Spinal cord (tissue), 10 donors: ENCODE data around the gene PPM1F. TPM values are rescaled to one million over a fixed set of nuclear protein-coding genes. Genes with fewer than 3 reads are reported as not detected.

Experiments used
- DNase-seq, 6 donors: peaks; one replicate each; pipeline versions ENCODE4 v3.0.0 to v3.0.0-alpha.2; 2013 to 2015; ENCODE audit warnings: low spot score in 6 of 6, low read depth in 4 of 6
- H3K27ac ChIP-seq: one replicate; pipeline ENCODE4 v1.5.1; 2013; ENCODE audit warnings: low read depth, low read length, control low read depth
- H3K27me3 ChIP-seq: one replicate; pipeline ENCODE4 v1.6.1; 2013; ENCODE audit warnings: low read length; ENCODE audit not compliant: control insufficient read depth, insufficient read depth
- H3K36me3 ChIP-seq: one replicate; pipeline ENCODE4 v1.6.1; 2013; ENCODE audit warnings: low read length; ENCODE audit not compliant: control insufficient read depth, insufficient read depth
- H3K4me1 ChIP-seq: one replicate; pipeline ENCODE4 v1.6.1; 2013; ENCODE audit warnings: low read length; ENCODE audit not compliant: control insufficient read depth, insufficient read depth
- H3K4me3 ChIP-seq: one replicate; pipeline ENCODE4 v1.5.1; 2013; ENCODE audit warnings: low read depth, low read length, control low read depth
- H3K9me3 ChIP-seq: one replicate; pipeline ENCODE4 v1.6.1; 2013; ENCODE audit warnings: low read length; ENCODE audit not compliant: control insufficient read depth, insufficient read depth
- WGBS: methylation state at CpG from one replicate; pipeline ENCODE4 v1.1.5; 2013; ENCODE audit warnings: missing lambda C conversion rate; ENCODE audit not compliant: insufficient coverage; 5-methylcytosine and 5-hydroxymethylcytosine counted together
- polyA plus RNA-seq, 2 donors: library from polyadenylated mRNA; unstranded; fragments of 120-200 nt; gene quantifications; one replicate each; pipeline ENCODE4 v1.2.1, GENCODE V29; 2013; ENCODE audit not compliant: insufficient read length in 2 of 2
- total RNA-seq, 2 donors: library from RNA; depleted of rRNA in 1 of 2; stranded (reverse); fragments of 120-200 nt in 1 of 2; fragments of >200 nt in 1 of 2; gene quantifications; one replicate each; pipeline versions ENCODE4 v1.2.3 to v1.2.4, GENCODE V29; 2013 to 2014
- donor health status: healthy.

Gene PPM1F
- total and polyA plus RNA-seq, 4 donors: 22.6 to 34.9 (median 30.3) TPM

DNA sequence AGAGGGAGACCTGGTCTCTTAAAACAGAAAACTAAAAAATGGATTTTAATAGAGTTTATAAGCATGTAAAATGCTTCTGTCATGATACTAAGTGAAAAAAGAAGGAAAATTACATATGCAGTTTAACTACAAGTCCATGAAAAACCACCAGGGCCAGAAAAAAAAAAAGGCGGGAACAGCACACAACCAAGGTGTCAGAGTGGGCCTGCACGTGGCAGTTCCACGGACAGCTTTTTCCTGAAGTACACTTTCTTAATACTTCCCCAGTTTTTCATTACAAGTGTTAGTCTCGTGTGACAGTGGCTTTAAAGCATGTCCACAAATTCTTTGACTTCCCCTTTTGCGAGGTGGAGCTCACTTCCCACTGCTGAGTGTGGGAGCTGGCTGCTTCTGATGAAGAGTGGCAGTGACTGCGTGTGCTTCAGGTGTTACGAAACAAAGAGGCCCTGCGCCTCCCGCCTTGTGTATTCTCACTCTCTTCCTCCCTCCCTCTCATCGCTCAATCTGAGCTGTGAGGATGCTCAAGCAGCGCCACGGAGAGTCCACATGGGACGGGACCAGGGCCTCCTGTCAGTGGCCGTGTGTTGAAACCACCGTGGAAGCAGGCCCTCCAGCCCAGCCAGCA lies 16.4 kb downstream of the PPM1F start:
- Histone ChIP-seq H3K27ac (peak overlapping the region; percentile 99), H3K4me1 (peaks cover 71% of the 10 kb centered on the region), H3K36me3 (peaks cover 68% of the 10 kb centered on the region), H3K4me3 (no peak overlapping the region), H3K9me3 (no peaks in the 10 kb centered on the region), H3K27me3 (no peaks in the 10 kb centered on the region)
- no peak for DNase-seq
- 80% methylated on average over 8 of the region's 15 CpGs for WGBS

DNA sequence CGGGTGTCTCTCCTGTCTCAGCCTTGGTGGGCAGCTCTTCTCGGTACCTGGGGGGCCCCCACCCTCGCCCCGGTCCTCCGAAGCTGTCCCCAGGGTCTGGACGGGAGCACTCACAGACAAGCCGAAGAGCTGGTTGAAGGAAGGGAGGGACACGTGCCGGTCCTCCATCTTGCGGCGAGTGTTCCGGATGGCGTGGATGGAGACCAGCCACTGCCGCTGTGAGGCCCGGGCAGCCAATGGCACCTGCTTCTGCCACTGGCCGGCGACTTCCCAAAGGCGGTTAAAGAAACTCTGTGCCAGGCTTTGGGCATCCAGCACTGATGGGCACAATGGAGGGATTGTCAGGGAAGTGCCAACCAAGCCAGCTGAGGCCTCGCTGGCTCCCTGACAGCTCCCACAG lies 18.7 kb downstream of the PPM1F start:
- H3K36me3 ChIP-seq: peaks cover 69% of the 10 kb centered on the region

DNA sequence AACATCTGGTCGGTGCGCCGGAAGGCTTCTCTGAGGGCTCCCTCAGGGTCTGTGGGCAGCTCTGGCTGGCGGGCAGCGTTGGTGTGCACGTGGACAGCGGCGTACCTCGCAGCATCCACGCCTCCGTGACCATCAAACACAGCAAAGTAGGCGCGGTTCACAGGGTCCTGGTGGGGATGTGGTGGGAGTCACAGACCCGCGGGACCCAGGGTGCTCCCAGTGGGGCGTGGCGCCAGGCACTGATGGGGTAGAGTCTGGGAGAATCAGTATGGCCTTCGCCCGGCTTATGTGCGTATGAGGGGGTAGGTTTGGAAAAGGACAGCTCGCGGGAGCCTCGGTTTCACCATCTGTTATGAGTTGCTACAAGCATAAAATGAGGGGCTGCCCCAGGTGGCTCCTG lies 19.2 kb downstream of the PPM1F start:
- Histone ChIP-seq H3K4me1 (peaks cover 47% of the 10 kb centered on the region), H3K27me3 (no peaks in the 10 kb centered on the region), H3K36me3 (peaks cover 71% of the 10 kb centered on the region), H3K27ac (peak overlapping the region; percentile 52), H3K9me3 (no peaks in the 10 kb centered on the region), H3K4me3 (no peak overlapping the region)
- DNase-seq: no peak
- 88% methylated on average over 18 of the region's 23 CpGs for WGBS

More for the DNA sequence above, 18.7 kb downstream of the PPM1F start:
- peak overlapping the region; percentile 52 for H3K27ac ChIP-seq
- WGBS: 43% methylated on average over 19 of the region's 19 CpGs
- no peaks in the 10 kb centered on the region for H3K27me3 ChIP-seq
- H3K9me3 ChIP-seq: no peaks in the 10 kb centered on the region
- peaks cover 50% of the 10 kb centered on the region for H3K4me1 ChIP-seq
- peak in 3 of 6 donors; percentile 56 to 88 (median 78) for DNase-seq
- H3K4me3 ChIP-seq: no peak overlapping the region

DNA sequence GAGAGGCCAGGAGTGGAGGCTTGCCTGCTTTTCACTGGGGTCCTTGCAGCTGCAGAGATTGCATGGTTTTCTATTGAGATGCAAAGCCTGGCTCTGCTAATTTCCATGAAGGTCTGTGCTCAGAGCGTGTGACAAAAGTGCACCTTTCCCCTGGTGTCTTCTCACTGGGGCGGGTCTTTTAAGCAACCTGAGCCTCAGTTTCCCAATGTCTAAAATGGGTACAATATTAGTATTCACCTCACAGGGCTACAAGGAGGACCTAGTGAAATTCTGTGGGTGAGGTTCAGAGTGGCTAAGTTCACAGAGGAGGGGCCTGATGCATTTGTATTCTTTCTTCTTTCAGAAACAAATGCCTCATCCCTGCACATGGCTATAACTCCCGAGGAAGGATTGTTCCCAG lies 20.3 kb downstream of the PPM1F start:
- WGBS: 100% methylated on average over 1 of the region's 3 CpGs
- DNase-seq: no peak
- no peaks in the 10 kb centered on the region for H3K27me3 ChIP-seq
- H3K4me1 ChIP-seq: peaks cover 41% of the 10 kb centered on the region
- H3K4me3 ChIP-seq: no peak overlapping the region
- no peaks in the 10 kb centered on the region for H3K9me3 ChIP-seq
- peaks cover 77% of the 10 kb centered on the region for H3K36me3 ChIP-seq
- no peak overlapping the region for H3K27ac ChIP-seq

DNA sequence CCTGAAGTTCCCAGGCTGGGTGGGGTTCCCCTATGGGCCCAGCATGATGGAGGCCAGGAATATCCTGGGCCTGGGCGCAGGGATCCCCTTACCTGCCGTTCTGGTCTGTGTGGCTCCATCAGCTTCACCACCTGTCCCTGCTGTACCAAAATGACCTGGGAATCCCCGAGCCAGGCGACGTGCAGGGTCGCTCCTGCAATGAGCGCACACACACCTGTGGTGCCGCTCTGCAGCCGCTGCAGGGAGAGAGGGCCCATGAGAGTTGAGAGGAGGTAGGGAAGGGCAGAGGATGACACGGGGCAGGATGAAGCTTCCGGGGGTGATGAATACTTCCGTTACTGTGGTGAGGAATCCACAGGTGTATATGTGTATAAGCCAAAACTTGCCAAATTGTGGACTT lies 21.6 kb downstream of the PPM1F start:
- DNase-seq: no peak
- Histone ChIP-seq H3K9me3 (no peaks in the 10 kb centered on the region), H3K4me3 (no peak overlapping the region), H3K36me3 (peaks cover 78% of the 10 kb centered on the region), H3K27me3 (no peaks in the 10 kb centered on the region), H3K27ac (no peak overlapping the region), H3K4me1 (peaks cover 40% of the 10 kb centered on the region)
- 94% methylated on average over 9 of the region's 12 CpGs for whole genome bisulfite sequencing

DNA sequence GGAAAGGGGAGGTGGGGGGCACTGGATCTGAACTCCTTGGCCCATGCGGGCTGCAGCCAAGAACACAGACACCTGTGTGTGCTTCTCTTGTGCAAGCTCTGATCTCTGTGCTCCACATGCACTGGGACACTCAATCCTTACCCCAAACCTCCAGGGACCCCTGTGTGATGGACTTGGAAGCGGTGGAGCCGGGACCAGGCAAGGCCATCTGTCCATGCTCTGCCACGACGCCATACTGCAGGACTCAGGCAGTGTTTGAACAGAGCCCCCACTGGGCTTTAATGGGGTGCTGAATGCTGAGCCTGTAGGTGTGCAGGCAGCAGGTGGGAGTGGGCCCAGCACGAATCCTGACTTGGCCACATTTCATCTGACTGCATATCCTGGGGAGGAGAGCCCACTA lies 23.4 kb downstream of the PPM1F start:
- 83% methylated on average over 6 of the region's 6 CpGs for WGBS
- Histone ChIP-seq H3K4me3 (no peak overlapping the region), H3K27ac (no peak overlapping the region), H3K4me1 (peaks cover 44% of the 10 kb centered on the region), H3K36me3 (peaks cover 84% of the 10 kb centered on the region), H3K27me3 (no peaks in the 10 kb centered on the region), H3K9me3 (no peaks in the 10 kb centered on the region)
- DNase-seq: no peak

DNA sequence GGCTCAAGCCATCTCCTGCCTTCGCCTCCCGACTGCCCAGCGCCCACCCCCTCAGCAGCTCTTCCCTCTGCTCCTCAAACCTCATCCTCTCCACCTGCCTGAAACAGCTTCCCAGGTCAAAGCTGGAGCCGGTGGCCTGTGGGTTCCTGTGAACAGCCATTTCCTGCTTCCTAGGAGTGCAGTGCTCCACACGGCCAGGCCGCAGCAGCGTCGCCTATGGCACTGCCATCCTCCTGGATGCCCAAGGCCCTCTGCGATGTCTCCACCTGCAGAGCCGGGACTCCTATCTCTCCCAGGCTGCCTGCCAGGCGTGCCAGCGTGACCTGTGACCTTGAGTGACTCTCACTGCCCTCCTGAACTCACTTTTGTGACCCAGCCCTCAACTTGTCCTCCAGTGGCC lies 24.6 kb downstream of the PPM1F start:
- Histone ChIP-seq H3K27ac (no peak overlapping the region), H3K9me3 (no peaks in the 10 kb centered on the region), H3K36me3 (peaks cover 82% of the 10 kb centered on the region), H3K4me1 (peaks cover 33% of the 10 kb centered on the region), H3K27me3 (no peaks in the 10 kb centered on the region), H3K4me3 (no peak overlapping the region)
- DNase-seq: no peak
- 89% methylated on average over 12 of the region's 12 CpGs for WGBS

DNA sequence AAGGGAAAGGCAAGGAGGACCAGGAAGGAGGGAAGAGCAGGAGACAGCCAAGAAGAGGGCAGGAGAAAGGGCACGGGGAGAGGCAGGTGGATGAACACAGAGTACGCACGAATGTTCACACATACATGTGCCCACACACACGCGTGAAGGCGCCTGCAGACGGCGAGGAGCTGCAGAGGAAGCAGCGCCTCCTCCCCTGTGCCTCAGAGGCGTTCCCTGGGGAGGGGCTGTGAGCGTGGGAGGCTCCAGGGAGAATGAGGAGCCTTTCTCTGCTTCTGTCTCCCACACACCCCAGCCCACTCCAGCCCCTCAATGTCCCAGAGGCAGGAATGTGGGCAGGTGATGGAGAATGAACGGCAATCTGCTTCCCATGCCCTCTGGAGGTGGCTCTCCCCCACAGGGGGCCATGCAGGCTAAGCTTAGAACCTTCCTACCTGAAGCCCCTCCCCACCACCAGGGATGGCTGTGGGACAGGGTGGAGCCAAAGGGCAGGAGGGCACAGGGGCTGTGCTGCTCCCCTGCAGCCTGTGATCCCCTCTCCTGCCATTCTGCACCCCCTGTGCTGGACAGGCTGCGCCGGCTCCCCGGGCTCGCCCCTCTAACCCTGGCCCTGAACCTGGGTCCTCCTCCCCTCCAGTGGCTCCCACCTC lies 25.3 kb downstream of the PPM1F start:
- Histone ChIP-seq H3K4me3 (no peak overlapping the region), H3K9me3 (no peaks in the 10 kb centered on the region), H3K36me3 (peaks cover 82% of the 10 kb centered on the region), H3K27me3 (no peaks in the 10 kb centered on the region), H3K27ac (no peak overlapping the region), H3K4me1 (peaks cover 35% of the 10 kb centered on the region)
- WGBS: 84% methylated on average over 6 of the region's 16 CpGs
- DNase-seq: no peak

DNA sequence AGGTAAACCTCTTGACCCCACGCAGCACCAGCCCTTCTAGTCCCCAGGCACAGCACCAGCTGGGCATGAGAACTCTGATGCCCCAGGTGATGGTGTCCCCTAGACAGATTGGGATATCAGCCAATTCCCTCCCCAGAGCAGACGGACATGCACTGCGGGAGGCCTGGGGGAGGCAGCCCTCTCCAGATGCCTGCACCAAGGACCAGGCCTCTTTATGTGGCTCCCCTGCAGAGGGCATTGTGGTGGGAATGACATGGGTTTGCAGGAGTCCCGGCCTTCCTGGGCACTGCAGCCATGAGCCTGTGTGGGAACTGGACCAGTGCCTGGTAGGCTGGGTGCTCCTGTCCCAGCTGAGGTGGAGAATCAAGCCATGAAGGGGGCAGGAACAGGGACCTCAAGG lies 25.9 kb downstream of the PPM1F start:
- no peak for DNase-seq
- 62% methylated on average over 3 of the region's 4 CpGs for WGBS
- Histone ChIP-seq H3K9me3 (no peaks in the 10 kb centered on the region), H3K4me3 (no peak overlapping the region), H3K4me1 (peaks cover 39% of the 10 kb centered on the region), H3K36me3 (peaks cover 81% of the 10 kb centered on the region), H3K27ac (no peak overlapping the region), H3K27me3 (no peaks in the 10 kb centered on the region)

DNA sequence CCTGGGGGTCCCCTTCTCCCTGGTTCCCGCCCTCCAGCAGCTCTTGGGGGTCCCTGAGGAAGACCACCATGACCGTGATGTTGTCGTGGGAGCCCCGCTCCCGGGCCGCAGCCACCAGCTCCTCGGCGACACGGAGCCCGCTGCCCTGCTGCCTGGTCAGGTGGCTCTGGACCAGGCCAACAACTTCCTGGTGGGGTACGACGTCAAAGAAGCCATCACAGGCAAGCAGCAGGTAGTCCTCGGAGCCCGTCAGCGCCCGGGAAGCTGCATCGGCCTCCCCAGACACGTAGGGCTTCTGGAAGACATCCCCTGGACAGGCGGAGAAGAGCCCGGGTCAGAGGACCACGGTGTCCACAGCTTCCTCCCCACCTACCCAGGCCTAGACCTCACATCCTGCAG lies 29.5 kb downstream of the PPM1F start:
- no peaks in the 10 kb centered on the region for H3K27me3 ChIP-seq
- H3K27ac ChIP-seq: no peak overlapping the region
- no peak for DNase-seq
- H3K4me3 ChIP-seq: no peak overlapping the region
- H3K4me1 ChIP-seq: peaks cover 57% of the 10 kb centered on the region
- WGBS: 95% methylated on average over 21 of the region's 21 CpGs
- H3K36me3 ChIP-seq: peaks cover 71% of the 10 kb centered on the region
- H3K9me3 ChIP-seq: no peaks in the 10 kb centered on the region
